NCI-H1417 (cell line): ENCODE measurements around the gene ECI1.
A peak's percentile ranks its signal among the peaks of the same experiment; 100 is the strongest.
"Not testable (repeated sequence)": the region's sequence is repeated elsewhere in the genome, so short reads cannot be mapped to it uniquely, and the experiment has no call there.

Source experiments
- DNase-seq, 3 experiments: peaks; one replicate each; lab custom pipeline; 2025; lab: John Stamatoyannopoulos, UW

Gene ECI1

DNA sequence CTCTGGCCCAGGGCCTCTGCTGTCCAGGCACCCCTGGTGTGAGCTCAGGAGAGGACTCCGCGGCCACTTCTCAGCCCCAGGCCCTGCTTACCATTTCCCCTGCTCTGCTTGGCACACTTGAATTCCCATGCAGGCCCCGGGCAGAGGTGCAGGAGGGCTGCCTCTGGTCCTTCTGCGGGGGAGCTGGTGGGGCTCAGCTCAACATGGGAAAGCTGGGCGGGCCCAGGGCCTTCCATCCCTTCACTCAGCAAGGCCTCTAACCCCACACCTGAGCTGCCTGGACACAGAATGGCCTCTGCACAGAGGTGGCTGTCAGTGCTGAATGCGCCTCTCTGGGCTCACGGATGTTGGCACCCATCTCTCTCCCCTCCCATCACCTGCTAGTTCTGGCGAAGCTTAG is 29.1 kb upstream of the ECI1 start:
- no peak for DNase-seq

DNA sequence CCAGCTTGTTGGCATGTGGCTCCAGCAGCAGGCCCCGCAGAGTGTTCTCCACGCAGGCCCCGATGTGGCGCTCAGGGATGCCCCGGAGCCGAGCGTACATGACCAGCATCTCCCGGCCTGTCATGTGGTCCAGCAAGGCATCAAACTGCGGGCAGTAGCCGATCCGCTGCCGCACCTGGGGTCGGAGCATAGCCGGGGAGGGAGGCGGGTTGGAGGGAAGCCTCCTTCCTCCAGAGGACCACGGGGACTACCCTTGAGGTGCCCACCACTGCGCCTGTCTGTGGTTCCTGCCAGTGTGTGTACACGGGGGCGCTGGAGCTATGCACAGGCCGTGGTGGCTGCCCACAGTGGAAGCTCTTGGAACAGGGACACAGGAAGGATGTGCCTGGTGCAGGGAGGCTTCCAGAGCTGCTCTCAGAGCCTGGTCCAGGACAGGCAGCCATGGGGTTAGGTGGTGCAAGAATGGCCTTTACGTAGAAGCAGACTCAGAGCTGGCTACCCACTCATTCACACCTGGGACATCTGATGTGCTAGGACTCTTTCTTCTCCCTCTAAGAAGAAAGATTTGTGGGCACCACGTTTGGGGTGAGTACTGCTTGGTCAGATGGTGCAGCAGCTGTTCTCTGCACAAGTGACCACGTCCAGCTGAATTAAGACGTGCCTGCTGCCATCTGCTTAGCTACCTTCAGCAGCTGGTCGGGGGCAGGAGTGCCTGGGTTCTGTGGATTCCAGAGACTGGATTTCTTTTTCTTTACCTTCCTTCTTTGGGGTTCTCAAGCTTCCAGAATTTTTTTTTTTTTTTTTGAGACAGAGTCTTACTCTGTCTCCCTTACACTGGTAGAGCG is 27.8 kb upstream of the ECI1 start:
- no peak for DNase-seq

DNA sequence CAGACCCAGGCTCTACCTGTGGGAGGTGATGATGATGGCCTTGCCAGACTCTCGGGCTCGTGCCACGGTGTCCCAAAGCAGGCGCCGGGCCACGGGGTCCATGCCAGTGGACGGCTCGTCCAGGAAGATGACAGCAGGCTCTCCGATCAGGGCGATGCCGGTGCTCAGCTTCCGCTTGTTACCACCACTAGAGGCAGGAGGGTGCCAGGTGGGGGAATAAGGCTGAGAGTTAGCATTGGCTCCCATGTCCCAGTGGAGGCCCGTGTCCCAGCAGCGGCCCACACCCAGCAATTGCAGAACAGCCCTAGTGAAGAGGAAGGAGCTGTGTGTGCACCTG is 26.9 kb upstream of the ECI1 start:
- DNase-seq: no peak

DNA sequence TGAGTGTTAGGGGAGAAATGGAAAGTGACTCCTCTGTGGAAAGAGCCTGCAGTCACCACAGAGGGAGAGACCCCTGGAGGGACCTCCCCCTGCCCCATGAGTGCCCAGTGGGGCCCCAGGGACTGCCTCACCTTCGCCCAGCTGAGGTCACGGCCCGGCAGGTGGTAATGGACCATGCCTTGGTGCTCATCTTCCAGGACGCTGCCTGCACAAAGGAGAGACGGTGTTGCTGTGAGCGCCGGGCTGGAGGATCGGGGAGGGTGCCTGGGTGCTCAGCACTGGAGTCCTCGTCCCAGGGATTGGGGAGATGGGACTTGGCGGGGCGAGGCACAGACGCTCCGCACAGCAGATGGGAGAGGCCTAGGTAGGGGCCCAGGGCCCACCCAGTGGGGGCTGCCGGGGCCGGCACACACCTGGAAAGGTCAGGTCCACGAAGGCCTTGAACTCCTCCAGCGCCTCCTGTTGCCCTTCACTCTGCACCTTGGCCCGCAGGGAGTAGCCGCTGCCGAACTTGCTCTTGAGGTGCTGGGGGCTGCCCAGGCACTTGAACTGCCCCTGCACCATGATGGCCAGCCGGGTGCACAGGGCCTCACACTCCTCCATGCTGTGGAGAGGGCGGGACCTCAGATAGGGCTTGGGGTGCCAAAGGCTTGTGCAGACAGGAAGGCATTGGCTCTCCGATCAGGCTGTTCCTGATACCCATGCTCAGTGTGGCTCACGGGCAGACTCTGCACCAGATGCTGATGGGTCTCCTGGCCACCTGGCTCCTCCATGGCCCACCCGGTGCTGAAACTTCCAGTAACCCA is 26.3 kb upstream of the ECI1 start:
- no peak for DNase-seq

DNA sequence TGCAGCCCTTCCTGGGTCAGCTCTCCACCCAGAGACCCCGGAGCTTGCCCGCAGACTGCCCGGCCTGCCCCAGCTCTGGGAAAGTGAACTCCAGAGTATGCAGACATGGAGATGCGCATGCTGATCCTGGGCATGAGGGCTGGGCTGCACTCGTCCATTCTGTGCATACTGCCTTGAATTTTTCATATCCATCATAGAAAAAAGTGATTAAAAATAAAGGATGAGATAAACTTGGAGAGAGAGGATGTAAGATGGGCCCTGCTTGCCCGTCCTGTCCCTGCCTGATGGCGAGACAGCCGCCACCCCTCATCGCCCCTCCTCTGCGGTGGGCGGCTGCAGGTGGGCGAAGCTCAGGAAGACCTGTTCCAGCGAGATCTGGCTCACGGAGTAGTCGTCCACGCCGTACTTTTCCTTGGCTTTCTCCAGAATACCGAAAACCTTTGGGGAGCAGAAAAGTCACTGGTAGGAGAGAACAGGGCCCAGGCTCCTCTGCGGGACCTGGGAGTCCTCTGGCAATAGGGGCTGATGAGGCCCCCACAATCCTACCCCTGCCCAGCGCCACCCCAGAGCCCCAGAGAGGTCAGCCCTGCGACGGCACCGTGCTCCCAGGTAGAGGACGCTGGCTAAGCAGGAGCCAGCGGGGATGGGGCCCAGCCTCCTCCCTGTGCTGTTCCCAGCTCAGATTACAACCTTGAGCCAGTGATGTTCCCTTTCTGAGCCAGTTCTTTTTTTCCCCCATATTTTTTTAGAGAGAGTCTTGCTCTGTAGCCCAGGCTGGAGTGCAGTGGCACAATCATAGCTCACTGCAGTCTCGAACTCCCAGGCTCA is 25.2 kb upstream of the ECI1 start:
- no peak for DNase-seq

DNA sequence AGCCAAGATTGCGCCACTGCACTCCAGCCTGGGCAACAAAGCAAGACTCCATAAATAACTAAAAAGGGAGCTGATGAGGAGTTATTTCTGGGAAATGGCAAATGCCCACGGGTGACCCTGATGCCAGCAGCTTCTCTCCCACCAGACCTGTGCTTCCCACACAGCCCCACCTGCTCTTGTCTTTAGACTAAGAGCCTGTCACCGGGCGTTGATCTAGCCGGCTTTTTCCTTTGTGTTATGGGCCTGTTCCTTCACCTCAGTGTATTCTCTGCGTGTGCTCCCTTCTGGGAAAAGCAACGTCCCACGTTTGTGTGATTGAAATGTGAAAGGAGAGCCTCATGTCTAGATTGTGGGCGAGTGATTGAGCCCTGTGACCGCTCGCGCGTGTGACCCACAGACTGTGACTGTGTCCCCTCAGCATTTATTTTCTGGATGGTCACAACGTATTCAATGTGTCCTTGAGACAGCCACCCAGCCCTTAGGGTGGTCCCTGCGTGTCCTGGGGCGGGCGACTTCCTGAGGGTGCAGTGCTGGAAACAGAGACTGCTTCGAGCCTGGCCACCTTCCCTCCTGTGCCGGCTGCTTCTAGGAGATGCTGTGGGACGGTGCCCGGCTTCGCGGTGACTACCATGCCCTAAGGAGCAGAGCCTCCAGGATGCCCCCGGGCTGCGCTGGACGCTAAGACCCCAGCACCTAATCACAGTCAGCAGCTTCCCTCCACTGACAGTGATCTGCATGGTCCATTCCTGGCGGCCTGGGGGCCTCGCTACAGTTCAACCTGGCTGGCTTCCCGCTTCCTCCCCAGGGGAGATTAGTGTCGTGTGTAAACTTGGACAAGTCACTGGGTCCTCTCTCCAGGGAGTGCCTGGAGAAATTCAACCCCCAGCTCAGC is 24.3 kb upstream of the ECI1 start:
- no peak for DNase-seq

DNA sequence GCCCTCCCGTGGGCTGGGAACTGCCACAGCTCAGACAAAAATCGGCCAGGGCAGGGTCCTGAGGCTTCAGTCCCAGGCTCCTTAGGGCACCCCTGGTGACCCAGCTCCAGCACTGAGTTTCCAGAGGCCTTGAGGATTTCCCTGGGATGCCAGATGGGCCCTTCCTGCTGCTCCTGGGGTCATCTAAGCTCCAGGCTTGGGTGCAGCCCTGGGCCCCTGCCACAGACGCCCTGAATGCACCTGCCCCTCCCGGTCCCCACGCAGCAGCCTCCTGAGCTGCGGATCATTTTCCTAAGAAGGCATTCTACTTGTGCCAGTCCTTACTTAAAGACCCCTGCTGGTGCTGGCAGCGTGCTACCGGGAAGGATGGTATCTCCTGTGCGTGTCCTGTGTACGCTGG is 22.5 kb upstream of the ECI1 start:
- no peak for DNase-seq

DNA sequence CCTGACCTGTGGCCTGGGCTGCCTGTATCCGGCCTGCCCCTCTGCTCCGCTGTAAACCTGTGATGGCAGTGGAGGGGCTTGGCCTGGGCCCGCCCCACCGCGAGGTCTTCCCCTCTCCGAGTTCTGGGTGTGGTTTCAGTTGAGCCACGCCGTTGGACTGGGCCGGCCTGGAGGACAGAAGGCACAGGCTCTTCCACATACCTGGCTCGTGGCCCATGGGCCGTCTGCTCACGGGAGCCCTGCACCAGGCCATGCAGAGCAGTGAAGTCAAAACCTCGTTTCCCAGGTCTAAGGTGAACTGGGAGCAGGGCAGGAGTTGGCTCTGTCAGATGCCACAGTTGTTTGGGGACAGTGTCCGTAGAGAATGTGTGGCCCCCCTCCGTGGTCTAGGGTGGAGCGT is 22.1 kb upstream of the ECI1 start:
- no peak for DNase-seq

DNA sequence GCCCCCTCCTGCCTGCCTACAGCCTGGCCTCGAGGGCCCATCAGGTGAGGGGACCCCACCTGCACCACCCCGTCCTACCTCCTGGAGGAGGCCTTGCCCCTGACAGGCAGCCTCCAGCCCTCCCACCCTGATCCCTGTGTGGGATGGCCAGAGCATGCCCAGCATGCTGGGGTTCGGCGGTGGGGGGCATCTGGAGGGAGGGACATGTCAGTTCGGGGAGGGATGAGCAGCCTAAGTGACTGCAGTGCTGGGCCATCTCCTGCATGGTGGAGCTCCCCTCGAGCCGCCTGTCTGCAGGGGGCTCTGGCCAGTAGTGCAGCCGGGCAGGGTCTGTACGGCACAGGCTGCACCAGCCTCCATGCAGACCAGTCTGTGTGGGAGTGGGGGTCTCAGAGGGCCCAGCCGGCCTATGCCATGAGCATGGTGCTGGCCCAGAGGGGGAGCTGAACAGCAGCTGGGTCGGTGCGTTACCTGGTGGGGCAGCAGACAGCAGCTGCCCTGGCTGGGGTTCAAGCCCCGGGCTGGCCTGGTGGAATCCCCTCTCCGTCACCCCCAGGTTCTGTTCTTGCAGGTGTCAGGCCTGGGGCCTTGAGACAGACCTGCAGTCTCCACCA is 20.6 kb upstream of the ECI1 start:
- no peak for DNase-seq

DNA sequence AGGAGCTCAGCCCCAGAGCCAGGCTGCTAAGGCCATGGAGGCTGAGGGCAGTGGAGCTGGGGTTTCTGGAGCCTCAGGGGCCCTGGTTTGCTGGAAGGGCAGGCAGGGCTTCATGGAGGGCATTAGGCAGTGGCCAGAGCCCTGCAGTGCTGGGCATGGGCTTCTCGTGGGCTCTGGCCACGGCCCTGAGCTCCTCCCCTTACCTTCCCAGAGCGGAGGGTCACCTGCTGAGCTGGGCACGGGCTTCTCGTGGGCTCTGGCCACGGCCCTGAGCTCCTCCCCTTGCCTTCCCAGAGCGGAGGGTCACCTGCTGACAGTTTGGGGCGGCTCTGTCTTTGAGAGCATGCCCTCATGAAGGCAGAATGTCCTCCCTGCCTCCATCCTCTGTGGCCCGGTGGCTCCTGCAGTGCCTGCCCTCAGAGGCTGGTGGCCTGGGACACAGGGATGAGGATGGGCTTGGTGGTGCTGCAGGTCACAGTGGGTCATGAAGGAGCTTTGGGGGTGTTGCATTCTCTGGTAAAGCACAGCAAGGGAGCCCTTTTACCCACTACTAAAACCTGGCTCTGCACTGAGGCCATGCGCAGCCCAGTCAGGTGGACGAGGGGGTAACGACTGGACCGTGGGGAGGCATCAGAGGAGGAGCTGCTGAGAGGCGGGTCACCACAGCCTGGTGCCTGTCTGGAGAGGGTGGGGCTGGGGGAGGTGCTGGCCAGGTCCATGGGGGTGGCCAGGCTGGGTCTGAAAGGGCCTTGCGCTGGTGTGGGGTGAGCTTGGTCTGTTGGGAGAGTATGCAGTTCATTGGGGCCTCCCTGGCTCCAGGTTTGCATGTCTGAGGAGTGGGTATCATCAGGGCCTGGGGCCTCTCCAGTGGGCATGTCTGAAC is 19.4 kb upstream of the ECI1 start:
- no peak for DNase-seq

DNA sequence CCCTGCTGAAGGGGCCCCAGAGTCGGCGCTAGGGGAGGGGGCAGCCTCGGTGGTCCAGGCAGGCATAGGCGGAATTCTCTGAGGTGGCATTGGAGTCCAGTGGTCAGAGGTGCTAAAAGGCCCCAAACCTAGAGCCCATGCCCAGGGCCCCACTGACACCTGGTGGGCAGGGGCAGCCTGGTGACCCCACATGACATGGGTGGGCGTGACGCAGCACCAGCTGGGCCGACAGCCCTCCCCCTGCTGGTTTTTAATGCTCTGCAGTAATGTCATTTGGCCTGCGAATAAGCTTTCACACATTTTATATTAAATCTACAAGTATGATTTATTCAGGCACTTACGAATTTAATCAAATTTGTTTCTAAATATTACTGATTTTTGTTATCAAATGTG is 18.7 kb upstream of the ECI1 start:
- DNase-seq: no peak

DNA sequence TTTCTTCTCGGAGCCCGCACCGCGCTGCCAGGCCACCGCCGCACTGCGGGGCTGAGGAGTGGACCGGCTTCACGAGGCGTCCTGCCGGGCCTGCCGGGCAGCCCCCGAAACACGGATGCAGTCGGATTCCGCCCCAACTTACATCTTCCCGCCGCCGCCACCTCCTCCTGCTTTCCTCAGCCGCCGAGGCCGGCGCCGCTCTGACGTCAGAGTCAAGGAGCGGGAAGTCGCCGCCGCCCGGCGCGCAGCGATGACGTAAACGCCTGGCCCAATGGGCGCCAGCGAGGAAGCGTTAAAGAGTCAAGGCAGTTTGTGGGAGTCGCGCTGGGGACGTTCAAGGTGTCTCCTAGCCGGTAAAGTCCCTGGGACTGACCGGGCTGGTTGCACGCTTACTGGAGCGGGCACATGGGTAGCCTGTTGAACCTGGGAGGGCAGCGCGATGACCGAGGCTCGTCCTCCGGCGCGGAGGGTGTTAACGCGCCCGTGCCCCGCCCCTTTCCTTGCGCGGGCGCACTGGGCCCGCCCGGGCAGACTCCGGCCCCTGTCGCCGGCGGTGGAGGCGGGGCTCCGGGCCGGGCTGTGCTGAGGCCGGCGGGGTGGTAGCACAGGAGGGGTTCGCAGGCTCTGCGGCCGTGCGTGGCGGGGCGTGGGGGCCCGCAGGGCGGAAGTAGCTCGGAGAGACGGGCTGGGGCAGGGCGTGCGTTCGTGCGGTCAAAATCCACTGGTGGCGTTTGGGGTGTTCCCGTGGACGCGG is 16.7 kb upstream of the ECI1 start, which contains the start of gene RNPS1:
Gene RNPS1 (minus strand): TSS at position 214 of the 754 bp plus-strand sequence. CDS start 3,483 bp downstream, outside the sequence.
- DNase-seq: peak; percentile 98 to 99 (median 99)

DNA sequence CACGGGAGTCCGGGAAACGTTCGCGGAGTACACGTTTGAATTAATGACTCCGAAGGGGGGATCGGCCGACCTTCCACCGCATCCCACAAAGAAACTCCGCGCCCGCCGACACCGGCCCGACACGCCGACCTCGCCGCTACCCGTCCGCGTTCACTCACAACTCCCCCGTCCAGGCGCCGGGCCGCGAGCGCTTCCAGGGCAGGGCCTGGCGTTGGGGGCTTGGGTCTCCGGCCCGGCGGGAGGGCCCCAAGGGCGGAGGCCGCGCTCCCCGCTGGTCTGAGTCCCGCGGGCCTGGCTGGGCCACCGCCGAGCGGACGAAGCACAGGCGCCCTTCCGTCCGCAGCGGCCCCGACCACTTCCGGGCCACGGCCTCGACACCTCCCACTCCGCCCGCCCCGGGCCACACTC is 16.1 kb upstream of the ECI1 start:
- DNase-seq: peak in 1 of 3 experiments; percentile 97

DNA sequence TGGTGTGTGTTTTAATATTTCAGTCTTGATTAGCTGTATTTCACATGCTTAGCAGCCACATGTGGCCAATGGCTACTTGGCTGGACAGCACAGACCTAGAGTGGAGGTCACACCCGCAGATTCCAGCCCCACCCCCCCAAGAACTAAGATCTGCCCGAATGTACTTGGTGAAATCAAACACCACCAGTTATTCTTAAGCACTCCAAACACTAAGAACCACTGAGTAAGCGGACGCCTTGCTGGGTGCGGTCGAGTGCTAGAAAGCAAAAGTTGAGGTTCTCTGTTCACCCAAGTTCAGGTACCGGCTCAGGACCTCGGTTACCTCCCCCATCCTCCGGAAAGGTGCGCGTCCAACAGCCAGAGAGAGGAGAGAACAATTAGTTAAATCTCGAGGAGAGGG is 15.5 kb upstream of the ECI1 start:
- not testable (repeated sequence) for DNase-seq

DNA sequence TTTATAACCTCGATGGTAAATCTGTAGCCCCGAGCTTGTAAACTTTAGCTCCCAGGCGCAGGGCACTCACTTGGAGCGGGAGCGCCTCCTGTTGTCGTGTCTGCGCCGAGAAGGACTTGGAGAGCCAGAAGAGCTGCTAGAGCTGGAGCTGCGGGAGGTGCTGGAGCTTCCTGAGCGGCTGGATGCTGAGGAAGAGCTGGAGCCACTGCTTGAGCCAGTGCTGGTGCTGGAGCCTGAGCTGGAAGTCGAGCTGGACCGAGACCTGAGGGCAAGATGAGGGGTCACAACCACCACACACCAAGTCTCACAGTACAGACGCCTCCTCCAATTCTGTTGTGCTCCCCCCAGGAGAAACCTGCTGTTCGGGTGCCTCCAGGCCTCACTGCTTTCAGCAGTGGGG is 11.6 kb upstream of the ECI1 start:
- not testable (repeated sequence) for DNase-seq

DNA sequence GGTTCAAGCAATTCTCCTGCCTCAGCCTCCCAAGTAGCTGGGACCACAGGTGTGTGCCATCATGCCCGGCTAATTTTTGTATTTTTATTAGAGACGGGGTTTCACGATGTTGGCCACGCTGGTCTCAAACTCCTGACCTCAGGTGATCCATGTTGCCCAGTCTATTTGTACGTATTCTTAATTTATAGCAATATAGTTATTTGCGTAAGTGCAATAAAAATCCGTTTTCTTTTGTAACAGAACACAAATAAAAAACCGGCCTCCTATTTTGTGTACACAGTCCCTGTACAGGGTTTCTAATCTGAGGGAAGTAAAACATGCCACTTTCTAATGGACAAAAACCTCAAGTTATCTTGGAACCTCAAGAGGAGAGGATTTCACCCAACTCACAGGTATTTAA is 8.9 kb upstream of the ECI1 start:
- DNase-seq: no peak

DNA sequence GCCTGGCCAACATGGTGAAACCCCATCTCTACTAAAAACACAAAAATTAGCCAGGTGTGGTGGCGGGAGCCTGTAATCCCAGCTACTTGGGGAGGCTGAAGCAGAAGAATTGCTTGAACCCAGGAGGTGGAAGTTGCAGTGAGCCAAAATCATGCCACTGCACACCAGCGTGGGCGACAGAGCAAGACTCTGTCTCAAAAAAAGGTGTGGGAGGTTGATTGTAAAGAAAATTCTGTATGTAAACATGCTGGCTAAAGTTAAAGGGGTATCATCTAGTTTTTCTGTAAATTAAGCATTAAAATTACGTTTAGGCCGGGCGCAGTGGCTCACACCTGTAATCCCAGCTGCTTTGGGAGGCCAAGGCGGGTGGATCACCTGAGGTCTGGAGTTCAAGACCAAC is 7.1 kb upstream of the ECI1 start:
- DNase-seq: not testable (repeated sequence)

DNA sequence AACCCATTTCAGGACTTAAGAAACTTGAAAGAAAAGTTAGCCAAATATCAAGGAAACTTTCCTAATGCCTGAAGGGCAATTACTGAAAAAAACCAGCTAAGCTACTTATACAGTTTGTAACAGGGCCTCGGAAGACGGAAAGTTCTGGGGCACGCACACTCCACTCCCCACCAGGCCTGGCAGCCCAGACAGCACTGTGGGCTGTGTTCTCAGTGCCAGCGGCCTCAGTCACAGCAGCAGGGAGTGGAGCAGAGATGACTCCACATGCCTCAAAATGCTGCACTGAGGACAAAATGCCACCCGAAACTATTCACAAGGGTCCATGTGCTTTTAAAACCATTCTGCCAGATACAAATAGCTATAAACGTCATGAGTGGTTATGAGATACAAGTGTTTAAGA is 6.3 kb upstream of the ECI1 start:
- no peak for DNase-seq

DNA sequence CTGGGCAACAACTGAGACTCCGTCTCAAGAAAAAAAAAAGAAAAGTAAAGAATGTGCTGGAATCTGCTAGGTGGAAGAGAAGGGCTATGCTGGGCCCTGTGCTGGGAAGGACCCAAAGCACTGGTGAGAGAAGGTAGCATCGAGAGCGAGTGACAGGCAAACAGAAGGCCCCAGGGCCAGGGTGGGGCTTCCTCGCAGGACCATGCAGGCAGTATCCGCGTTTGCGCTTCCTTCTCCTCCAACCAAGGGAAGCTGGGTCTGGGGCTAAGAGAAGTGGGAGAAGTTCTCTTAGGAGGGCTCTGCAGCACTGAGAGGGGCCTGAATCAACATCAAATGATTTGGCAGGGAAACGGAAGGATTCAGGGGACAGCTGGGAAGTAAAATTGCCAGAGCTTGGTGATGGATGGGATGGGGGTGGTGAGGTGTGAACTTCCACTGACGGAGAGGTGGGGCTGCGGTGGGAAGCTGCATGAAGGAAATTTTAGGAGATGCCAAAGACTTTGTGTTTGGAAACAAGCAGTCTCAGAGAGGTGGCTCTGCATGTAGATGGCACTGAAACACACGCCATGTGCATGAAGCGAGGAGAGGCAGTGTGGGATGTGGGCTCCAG is 5.2 kb upstream of the ECI1 start:
- no peak for DNase-seq
